Lower leg skin (tissue), 4 donors: ENCODE results near the gene SEMA3A. TPM values are rescaled to one million over a fixed set of nuclear protein-coding genes. Genes with fewer than 3 reads are reported as not detected.
"Not testable (repeated sequence)": the region's sequence is repeated elsewhere in the genome, so short reads cannot be mapped to it uniquely, and the experiment has no call there.

Experiments used
- DNase-seq, 2 donors: peaks; one replicate each; pipeline ENCODE4 v3.0.0-alpha.2; 2019; ENCODE audit warnings: low spot score in 2 of 2
- H3K4me3 ChIP-seq: fragments of 200-600 bp; sonication (generic); 2 replicates; pipeline ENCODE4 v1.5.1; 2017; ENCODE audit warnings: mild to moderate bottlenecking, low read depth; ENCODE audit not compliant: poor library complexity, severe bottlenecking
- CTCF ChIP-seq, 3 donors: fragments of 450-650 bp; IDR thresholded peaks; one replicate each; pipeline ENCODE4 v1.5.1; 2016; ENCODE audit warnings: antibody characterized with exemption in 3 of 3, mild to moderate bottlenecking in 3 of 3, moderate library complexity in 2 of 3
- POLR2A ChIP-seq, 2 donors: fragments of 450-650 bp; IDR thresholded peaks; one replicate each; pipeline ENCODE4 v1.6.1; 2016 to 2017; ENCODE audit warnings: antibody characterized with exemption in 2 of 2, mild to moderate bottlenecking in 1 of 2, moderate library complexity in 1 of 2
- WGBS, 2 donors: methylation state at CpG; one replicate each; pipeline ENCODE4 v1.1.5; 2018; 5-methylcytosine and 5-hydroxymethylcytosine counted together
- intact Hi-C: fragments of 100-400 bp; cut with DNase I; formaldehyde crosslinking; loops from one replicate; pipeline ENCODE4 v1.15.0; 2023; ENCODE audit warnings: low total_unique reads
- total RNA-seq, 4 donors: library from RNA; depleted of rRNA; stranded (reverse); fragments of >200 nt; gene quantifications; one replicate each; pipeline ENCODE4 v1.1.0, GENCODE V29; 2016

SEMA3A gene
- total RNA-seq, 4 donors from 2014 or later = 0.19 to 1.6 (median 1.4) TPM

- intact Hi-C loops = no loop called here
- no peak overlapping the region for H3K4me3 ChIP-seq
- 22 to 24% methylated on average over 2 of the region's 2 CpGs for WGBS, 2 donors
- DNase-seq = no peak
- TF ChIP-seq POLR2A (IDR thresholded peaks at IDR 0.05) = no peak
- TF ChIP-seq CTCF (IDR thresholded peaks at IDR 0.05) = no peak
Observed at GRCh38 chr7:84218681-84219080, 24.1 kb upstream of the SEMA3A start.

- intact Hi-C loops = no loop called here
- no peak for TF ChIP-seq CTCF (IDR thresholded peaks at IDR 0.05)
- no peak for TF ChIP-seq POLR2A (IDR thresholded peaks at IDR 0.05)
- WGBS, 2 donors = 38 to 39% methylated on average over 1 of the region's 1 CpG
- DNase-seq = no peak
- H3K4me3 ChIP-seq = no peak overlapping the region
Observed at GRCh38 chr7:84216472-84216871, 21.9 kb upstream of the SEMA3A start.

GRCh38 chr7:84214757-84215156, 20.2 kb upstream of the SEMA3A start:
- 88 to 89% methylated on average over 6 of the region's 6 CpGs for WGBS, 2 donors
- DNase-seq, H3K4me3 ChIP-seq, intact Hi-C loops: not testable (repeated sequence)

GRCh38 chr7:84210301-84210700, 15.7 kb upstream of the SEMA3A start:
- TF ChIP-seq POLR2A (IDR thresholded peaks at IDR 0.05) = no peak
- TF ChIP-seq CTCF (IDR thresholded peaks at IDR 0.05) = no peak
- no peak overlapping the region for H3K4me3 ChIP-seq
- intact Hi-C loops = no loop called here
- no peak for DNase-seq
- WGBS, 2 donors = 88 to 89% methylated on average over 3 of the region's 3 CpGs

- intact Hi-C loops = no loop called here
- TF ChIP-seq POLR2A (IDR thresholded peaks at IDR 0.05) (no peak), CTCF (IDR thresholded peaks at IDR 0.05) (no peak)
- no peak overlapping the region for H3K4me3 ChIP-seq
- WGBS, 2 donors = 51 to 57% methylated on average over 1 of the region's 1 CpG
- DNase-seq = no peak
Observed at GRCh38 chr7:84209006-84209405, 14.4 kb upstream of the SEMA3A start.

GRCh38 chr7:84207615-84208014, 13.0 kb upstream of the SEMA3A start:
- DNase-seq = no peak
- H3K4me3 ChIP-seq = no peak overlapping the region
- WGBS, 2 donors = 93 to 96% methylated on average over 2 of the region's 2 CpGs
- intact Hi-C loops = no loop called here
- no peak for TF ChIP-seq POLR2A (IDR thresholded peaks at IDR 0.05)
- no peak for TF ChIP-seq CTCF (IDR thresholded peaks at IDR 0.05)
